Mesenchymal stem cell (in vitro differentiated cells and primary cell): ENCODE measurements around the gene RTEL1.

ENCODE experiments used
- DNase-seq: peaks from one replicate; pipeline ENCODE4 v3.0.0-alpha.2; 2013
- H2AFZ ChIP-seq: one replicate; pipeline ENCODE4 v1.6.1; 2013; ENCODE audit warnings: low read depth, mild to moderate bottlenecking, control low read depth, inconsistent platforms, low read length, moderate library complexity
- H2AK5ac ChIP-seq: 2 replicates; pipeline ENCODE4 v1.6.1; 2013; ENCODE audit warnings: low read length, moderate library complexity, mild to moderate bottlenecking, inconsistent platforms; ENCODE audit not compliant: severe bottlenecking
- H2BK120ac ChIP-seq: one replicate; pipeline ENCODE4 v1.6.1; 2013; ENCODE audit warnings: low read depth, mild to moderate bottlenecking, inconsistent platforms, low read length, moderate library complexity
- H2BK12ac ChIP-seq, 2 experiments: one replicate each; pipeline ENCODE4 v1.6.1; 2013; ENCODE audit warnings: inconsistent platforms in 2 of 2, low read length in 2 of 2, mild to moderate bottlenecking in 2 of 2, moderate library complexity in 2 of 2, control low read depth in 1 of 2
- H2BK15ac ChIP-seq: one replicate; pipeline ENCODE4 v1.6.1; 2013; ENCODE audit warnings: mild to moderate bottlenecking, low read depth, inconsistent platforms; ENCODE audit not compliant: poor library complexity, severe bottlenecking
- H2BK5ac ChIP-seq: 2 replicates; pipeline ENCODE4 v1.6.1; 2013; ENCODE audit warnings: low read depth, mild to moderate bottlenecking, low read length, control low read depth, inconsistent platforms; ENCODE audit not compliant: poor library complexity, severe bottlenecking
- H3K14ac ChIP-seq, 2 experiments: one replicate each; pipeline ENCODE4 v1.6.1; 2013; ENCODE audit warnings: inconsistent platforms in 2 of 2, low read length in 2 of 2, control low read depth in 1 of 2, mild to moderate bottlenecking in 1 of 2, moderate library complexity in 1 of 2
- H3K18ac ChIP-seq, 2 experiments: one replicate each; pipeline ENCODE4 v1.6.1; 2013; ENCODE audit warnings: inconsistent platforms in 2 of 2, low read length in 2 of 2, control low read depth in 1 of 2, low read depth in 1 of 2, mild to moderate bottlenecking in 1 of 2
- H3K23ac ChIP-seq, 2 experiments: one replicate each; pipeline ENCODE4 v1.6.1; 2013; ENCODE audit warnings: inconsistent platforms in 2 of 2, low read length in 2 of 2, mild to moderate bottlenecking in 2 of 2, moderate library complexity in 2 of 2, control low read depth in 1 of 2
- H3K27ac ChIP-seq: 2 replicates; pipeline ENCODE4 v1.5.1; 2013; ENCODE audit warnings: mild to moderate bottlenecking, moderate library complexity, low read length, control low read depth, inconsistent platforms; ENCODE audit not compliant: poor library complexity, severe bottlenecking
- H3K27me3 ChIP-seq, 2 experiments: 2 replicates each; pipeline versions ENCODE4 v1.6.1 to v1.7.0; 2013; ENCODE audit warnings: low read length in 2 of 2, mild to moderate bottlenecking in 2 of 2, moderate library complexity in 2 of 2, control low read depth in 1 of 2, inconsistent platforms in 1 of 2; ENCODE audit not compliant: control insufficient read depth in 1 of 2, insufficient read depth in 1 of 2
- H3K36me3 ChIP-seq, 2 experiments: 2 replicates each; pipeline versions ENCODE4 v1.6.1 to v1.7.0; 2013; ENCODE audit warnings: low read length in 2 of 2, control low read depth in 1 of 2, inconsistent platforms in 1 of 2, low read depth in 1 of 2, mild to moderate bottlenecking in 1 of 2; ENCODE audit not compliant: insufficient read depth in 2 of 2, control insufficient read depth in 1 of 2
- H3K4ac ChIP-seq, 2 experiments: one replicate each; pipeline ENCODE4 v1.6.1; 2013; ENCODE audit warnings: inconsistent platforms in 2 of 2, low read length in 2 of 2, mild to moderate bottlenecking in 2 of 2, moderate library complexity in 2 of 2, control low read depth in 1 of 2, low read depth in 1 of 2
- H3K4me1 ChIP-seq: 2 replicates; pipeline ENCODE4 v1.6.1; 2013; ENCODE audit warnings: low read depth, low read length, control low read depth; ENCODE audit not compliant: control insufficient read depth, insufficient read depth
- H3K4me2 ChIP-seq: 2 replicates; pipeline ENCODE4 v1.6.1; 2013; ENCODE audit warnings: low read length, mild to moderate bottlenecking, inconsistent platforms; ENCODE audit not compliant: poor library complexity, severe bottlenecking
- H3K4me3 ChIP-seq, 2 experiments: 2 replicates each; pipeline versions ENCODE4 v1.5.1 to v1.7.0; 2013; ENCODE audit warnings: low read length in 2 of 2, mild to moderate bottlenecking in 2 of 2, control low read depth in 1 of 2, low read depth in 1 of 2; ENCODE audit not compliant: insufficient read depth in 1 of 2
- H3K79me1 ChIP-seq: replicated peaks from 2 replicates; pipeline ENCODE4 v1.6.1; 2013; ENCODE audit warnings: mild to moderate bottlenecking, control low read depth, low read length, inconsistent platforms; ENCODE audit not compliant: poor library complexity, severe bottlenecking
- H3K9ac ChIP-seq: 2 replicates; pipeline ENCODE4 v1.7.0; 2013; ENCODE audit warnings: mild to moderate bottlenecking, low read length, moderate library complexity
- H3K9me3 ChIP-seq: 2 replicates; pipeline ENCODE4 v1.7.0; 2013; ENCODE audit warnings: mild to moderate bottlenecking, low read length; ENCODE audit not compliant: control insufficient read depth
- H4K8ac ChIP-seq: one replicate; pipeline ENCODE4 v1.6.1; 2013; ENCODE audit warnings: inconsistent platforms, mild to moderate bottlenecking, low read length, moderate library complexity
- H4K91ac ChIP-seq: one replicate; pipeline ENCODE4 v1.6.1; 2013; ENCODE audit warnings: mild to moderate bottlenecking, low read length, inconsistent platforms
- WGBS: methylation state at CpG from one replicate; pipeline ENCODE4 v1.1.7; 2013; ENCODE audit warnings: mixed read lengths; 5-methylcytosine and 5-hydroxymethylcytosine counted together

Gene RTEL1

DNA sequence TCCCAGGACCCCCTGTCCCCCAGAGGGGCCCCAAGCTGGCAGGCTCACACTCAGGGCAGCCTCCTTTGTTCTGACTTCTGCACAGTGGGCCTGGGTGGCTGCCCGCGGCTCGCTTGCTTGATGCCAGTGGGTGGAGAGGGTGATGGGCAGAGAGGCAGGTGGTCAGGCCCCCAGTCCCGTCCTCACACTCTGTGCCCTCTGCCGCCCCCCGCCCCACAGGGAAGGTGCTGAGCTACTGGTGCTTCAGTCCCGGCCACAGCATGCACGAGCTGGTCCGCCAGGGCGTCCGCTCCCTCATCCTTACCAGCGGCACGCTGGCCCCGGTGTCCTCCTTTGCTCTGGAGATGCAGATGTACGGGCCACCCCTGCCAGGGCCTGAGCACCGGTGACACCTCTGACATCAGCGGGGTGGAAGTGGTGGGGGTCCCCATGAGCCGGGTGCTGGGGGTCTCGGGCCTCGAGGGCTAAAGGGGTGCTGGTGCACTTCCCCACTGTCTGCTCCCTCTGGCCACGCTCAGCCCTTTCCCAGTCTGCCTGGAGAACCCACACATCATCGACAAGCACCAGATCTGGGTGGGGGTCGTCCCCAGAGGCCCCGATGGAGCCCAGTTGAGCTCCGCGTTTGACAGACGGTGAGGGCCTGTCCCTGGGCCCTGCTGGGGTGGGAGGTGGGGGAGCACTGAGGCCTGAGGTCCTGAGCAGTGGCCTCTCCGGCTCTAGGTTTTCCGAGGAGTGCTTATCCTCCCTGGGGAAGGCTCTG lies 29.5 kb downstream of the RTEL1 start:
- Histone ChIP-seq H3K4me3 (no peak overlapping the region), H3K27me3 (no peaks in the 10 kb centered on the region), H4K91ac (peak overlapping the region; percentile 98), H3K9me3 (no peaks in the 10 kb centered on the region), H3K9ac (peak overlapping the region; percentile 76), H2BK12ac (peak overlapping the region; percentile 44 to 96), H3K4me1 (peaks cover 52% of the 10 kb centered on the region), H3K27ac (peak overlapping the region; percentile 88), H3K14ac (peak overlapping the region in 1 of 2 experiments; percentile 82), H3K23ac (peak overlapping the region in 1 of 2 experiments; percentile 46), H3K79me1 (peaks cover 4% of the 10 kb centered on the region), H2BK120ac (peak overlapping the region; percentile 83), H2BK15ac (peak overlapping the region; percentile 49), H3K36me3 (peaks cover 4 to 37% of the 10 kb centered on the region in 2 experiments), H3K18ac (peak overlapping the region; percentile 91 to 93), H2AFZ (no peak overlapping the region), H2BK5ac (peak overlapping the region; percentile 26), H3K4me2 (no peak overlapping the region), H2AK5ac (peak overlapping the region; percentile 84), H3K4ac (peak overlapping the region; percentile 69 to 87), H4K8ac (peak overlapping the region; percentile 96)
- no peak for DNase-seq
- 99% methylated on average over 29 of the region's 29 CpGs for WGBS

DNA sequence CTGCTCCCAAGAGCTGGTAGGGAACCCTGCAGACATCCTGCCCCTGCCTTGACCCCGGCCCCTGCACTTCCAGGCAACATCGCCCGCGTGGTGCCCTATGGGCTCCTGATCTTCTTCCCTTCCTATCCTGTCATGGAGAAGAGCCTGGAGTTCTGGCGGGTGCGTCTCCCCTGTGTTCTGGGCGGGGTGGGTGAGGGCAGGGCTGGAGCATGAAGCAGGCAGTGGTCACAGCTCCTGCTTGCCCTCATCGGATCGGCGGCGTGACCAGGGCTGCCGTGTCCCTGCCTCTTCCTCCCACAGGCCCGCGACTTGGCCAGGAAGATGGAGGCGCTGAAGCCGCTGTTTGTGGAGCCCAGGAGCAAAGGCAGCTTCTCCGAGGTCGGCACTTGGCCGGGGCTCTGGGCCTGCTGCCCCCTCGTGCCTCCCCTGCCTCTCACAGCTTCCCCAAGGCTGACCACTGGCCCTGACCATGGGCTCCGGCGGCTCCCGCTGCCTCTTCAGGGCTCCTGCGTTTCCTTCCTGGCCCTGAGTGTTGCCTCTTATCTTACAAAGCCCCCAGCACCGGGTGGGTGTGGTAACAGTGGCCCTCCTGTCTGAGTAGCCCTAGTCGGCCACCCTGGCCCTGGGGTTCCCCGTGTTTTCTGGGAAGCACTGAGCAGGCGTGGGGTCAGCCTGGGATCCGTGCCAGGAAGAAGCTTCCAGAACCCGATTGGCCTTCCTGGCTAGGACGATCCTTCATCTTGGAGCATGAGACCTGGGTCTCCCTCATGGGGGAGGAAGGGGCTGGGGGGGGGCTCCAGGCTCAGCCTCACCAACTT lies 30.3 kb downstream of the RTEL1 start:
- Histone ChIP-seq H4K91ac (peak overlapping the region; percentile 98), H3K27me3 (no peaks in the 10 kb centered on the region), H4K8ac (peak overlapping the region; percentile 33), H3K4ac (peak overlapping the region; percentile 58 to 65), H3K9ac (no peak overlapping the region), H2AFZ (no peak overlapping the region), H3K4me2 (no peak overlapping the region), H2BK12ac (peak overlapping the region; percentile 44 to 96), H3K79me1 (peaks cover 4% of the 10 kb centered on the region), H3K9me3 (no peaks in the 10 kb centered on the region), H3K23ac (no peak overlapping the region), H3K14ac (no peak overlapping the region), H2BK15ac (peak overlapping the region; percentile 86), H2BK5ac (no peak overlapping the region), H3K36me3 (peaks cover 4 to 40% of the 10 kb centered on the region in 2 experiments), H3K18ac (peak overlapping the region; percentile 62 to 93), H2AK5ac (peak overlapping the region; percentile 55), H3K27ac (no peak overlapping the region), H3K4me3 (no peak overlapping the region), H2BK120ac (peak overlapping the region; percentile 83), H3K4me1 (peaks cover 45% of the 10 kb centered on the region)
- WGBS: 94% methylated on average over 31 of the region's 31 CpGs
- no peak for DNase-seq

DNA sequence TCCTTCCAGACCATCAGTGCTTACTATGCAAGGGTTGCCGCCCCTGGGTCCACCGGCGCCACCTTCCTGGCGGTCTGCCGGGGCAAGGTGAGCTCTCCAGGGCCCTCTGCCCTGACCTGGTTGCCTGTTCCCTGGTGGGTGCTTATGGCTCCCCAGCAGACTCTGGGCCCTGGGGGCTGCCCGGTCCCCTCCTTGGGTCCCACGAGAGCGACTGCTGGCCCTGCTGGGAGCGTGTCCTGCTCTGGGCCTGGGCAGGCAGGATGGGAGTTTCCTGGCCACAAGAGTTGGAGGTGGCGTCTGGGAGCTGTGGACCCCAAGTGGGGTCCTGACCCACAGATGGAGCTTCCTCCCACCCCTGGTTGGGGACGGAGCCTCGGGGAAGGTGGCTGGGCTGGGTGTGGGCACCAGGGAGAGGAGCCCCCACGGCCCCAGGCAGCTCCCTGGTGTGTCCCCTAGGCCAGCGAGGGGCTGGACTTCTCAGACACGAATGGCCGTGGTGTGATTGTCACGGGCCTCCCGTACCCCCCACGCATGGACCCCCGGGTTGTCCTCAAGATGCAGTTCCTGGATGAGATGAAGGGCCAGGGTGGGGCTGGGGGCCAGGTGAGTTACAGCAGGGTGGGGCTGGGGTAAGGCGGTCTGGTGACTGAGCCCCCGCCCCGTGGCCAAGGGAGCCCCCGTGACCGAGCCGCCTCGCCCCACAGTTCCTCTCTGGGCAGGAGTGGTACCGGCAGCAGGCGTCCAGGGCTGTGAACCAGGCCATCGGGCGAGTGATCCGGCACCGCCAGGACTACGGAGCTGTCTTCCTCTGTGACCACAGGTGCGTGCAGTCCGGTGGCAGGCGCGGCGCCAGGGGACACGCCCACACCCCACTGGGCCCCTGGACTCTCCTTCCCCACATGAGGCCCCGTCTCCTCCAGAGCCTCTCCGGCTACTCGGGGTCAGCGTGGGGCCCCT lies 31.2 kb downstream of the RTEL1 start:
- Histone ChIP-seq H2BK120ac (no peak overlapping the region), H2BK15ac (peak overlapping the region; percentile 9), H4K8ac (no peak overlapping the region), H3K9me3 (no peaks in the 10 kb centered on the region), H3K14ac (peak overlapping the region in 1 of 2 experiments; percentile 41), H3K4me2 (no peak overlapping the region), H3K27ac (no peak overlapping the region), H4K91ac (peak overlapping the region; percentile 46), H2BK12ac (peak overlapping the region in 1 of 2 experiments; percentile 42), H3K23ac (no peak overlapping the region), H3K9ac (no peak overlapping the region), H2AK5ac (peak overlapping the region; percentile 12), H2BK5ac (no peak overlapping the region), H3K4me1 (peaks cover 45% of the 10 kb centered on the region), H3K4ac (no peak overlapping the region), H3K4me3 (no peak overlapping the region), H2AFZ (no peak overlapping the region), H3K36me3 (peaks cover 4 to 48% of the 10 kb centered on the region in 2 experiments), H3K27me3 (no peaks in the 10 kb centered on the region), H3K18ac (peak overlapping the region in 1 of 2 experiments; percentile 58), H3K79me1 (peaks cover 4% of the 10 kb centered on the region)
- no peak for DNase-seq
- WGBS: 97% methylated on average over 44 of the region's 44 CpGs
